Liver (tissue), 2 donors: ENCODE data around the gene SYMPK.

Experiments used
- TF ChIP-seq, protein P1 (sequence below): IDR thresholded peaks from 2 replicates; pipeline ENCODE4 v1.6.1; 2016; ENCODE audit warnings: antibody characterized with exemption
- TF ChIP-seq, protein P2 (sequence below): fragments of 150-350 bp; IDR thresholded peaks from 2 replicates; pipeline ENCODE4 v1.5.1; 2017; ENCODE audit warnings: improper control_type of control experiment, low read depth, low read length; ENCODE audit not compliant: missing input control
- TF ChIP-seq, protein P3 (sequence below): IDR thresholded peaks from 2 replicates; pipeline ENCODE4 v1.6.1; 2016; ENCODE audit warnings: antibody characterized with exemption, mild to moderate bottlenecking
- donor health status: healthy.

DNA sequence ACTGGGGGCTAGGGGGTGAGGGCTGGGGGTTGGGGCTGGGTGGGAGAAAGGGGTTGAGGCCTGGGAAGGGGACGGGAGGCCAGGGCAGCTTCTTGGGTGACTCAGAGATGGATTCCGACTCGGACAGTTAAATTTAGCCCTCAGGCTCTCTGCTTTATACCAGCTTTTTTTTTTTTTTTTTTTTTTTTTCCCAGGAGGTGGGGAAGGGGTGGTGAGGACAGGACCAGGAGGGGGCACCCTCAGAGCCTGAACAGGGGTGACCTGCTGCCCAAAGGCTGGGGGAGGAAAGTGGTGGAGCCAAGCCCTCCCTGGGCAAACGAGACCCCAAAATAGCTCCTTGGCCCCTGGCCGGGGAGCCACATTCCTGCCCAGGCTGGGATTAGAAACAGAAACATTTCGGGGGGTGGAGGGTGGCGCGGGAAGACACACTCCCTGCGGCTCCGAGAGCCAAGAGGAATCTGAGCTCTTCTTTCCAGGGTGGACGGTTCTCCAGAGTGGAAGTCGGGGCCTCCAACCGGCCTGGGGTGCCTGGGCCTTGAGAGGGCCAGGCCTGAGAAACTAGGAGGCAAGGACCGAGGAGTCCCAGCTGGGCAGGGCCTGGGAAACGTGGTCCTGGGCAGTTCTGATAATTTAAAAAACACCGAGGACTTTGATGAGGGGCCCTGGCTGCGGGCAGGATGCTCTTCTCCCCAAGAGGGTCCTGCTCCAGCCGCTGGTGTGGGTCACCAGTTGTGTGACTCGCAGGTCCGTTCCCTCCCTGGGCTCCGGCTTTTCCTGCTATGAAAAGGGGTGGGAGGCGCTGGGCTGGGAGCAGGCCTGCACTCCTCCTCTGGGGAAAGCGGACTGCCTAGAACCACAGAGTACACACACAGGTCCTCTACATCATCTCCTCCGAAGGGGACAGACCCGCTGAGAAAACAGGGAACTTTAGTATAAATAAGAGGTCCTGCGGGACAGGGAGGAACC lies 79.8 kb downstream of the SYMPK start:
- TF ChIP-seq, protein P1, sequence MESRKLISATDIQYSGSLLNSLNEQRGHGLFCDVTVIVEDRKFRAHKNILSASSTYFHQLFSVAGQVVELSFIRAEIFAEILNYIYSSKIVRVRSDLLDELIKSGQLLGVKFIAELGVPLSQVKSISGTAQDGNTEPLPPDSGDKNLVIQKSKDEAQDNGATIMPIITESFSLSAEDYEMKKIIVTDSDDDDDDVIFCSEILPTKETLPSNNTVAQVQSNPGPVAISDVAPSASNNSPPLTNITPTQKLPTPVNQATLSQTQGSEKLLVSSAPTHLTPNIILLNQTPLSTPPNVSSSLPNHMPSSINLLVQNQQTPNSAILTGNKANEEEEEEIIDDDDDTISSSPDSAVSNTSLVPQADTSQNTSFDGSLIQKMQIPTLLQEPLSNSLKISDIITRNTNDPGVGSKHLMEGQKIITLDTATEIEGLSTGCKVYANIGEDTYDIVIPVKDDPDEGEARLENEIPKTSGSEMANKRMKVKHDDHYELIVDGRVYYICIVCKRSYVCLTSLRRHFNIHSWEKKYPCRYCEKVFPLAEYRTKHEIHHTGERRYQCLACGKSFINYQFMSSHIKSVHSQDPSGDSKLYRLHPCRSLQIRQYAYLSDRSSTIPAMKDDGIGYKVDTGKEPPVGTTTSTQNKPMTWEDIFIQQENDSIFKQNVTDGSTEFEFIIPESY, result no peak
- TF ChIP-seq, protein P2, sequence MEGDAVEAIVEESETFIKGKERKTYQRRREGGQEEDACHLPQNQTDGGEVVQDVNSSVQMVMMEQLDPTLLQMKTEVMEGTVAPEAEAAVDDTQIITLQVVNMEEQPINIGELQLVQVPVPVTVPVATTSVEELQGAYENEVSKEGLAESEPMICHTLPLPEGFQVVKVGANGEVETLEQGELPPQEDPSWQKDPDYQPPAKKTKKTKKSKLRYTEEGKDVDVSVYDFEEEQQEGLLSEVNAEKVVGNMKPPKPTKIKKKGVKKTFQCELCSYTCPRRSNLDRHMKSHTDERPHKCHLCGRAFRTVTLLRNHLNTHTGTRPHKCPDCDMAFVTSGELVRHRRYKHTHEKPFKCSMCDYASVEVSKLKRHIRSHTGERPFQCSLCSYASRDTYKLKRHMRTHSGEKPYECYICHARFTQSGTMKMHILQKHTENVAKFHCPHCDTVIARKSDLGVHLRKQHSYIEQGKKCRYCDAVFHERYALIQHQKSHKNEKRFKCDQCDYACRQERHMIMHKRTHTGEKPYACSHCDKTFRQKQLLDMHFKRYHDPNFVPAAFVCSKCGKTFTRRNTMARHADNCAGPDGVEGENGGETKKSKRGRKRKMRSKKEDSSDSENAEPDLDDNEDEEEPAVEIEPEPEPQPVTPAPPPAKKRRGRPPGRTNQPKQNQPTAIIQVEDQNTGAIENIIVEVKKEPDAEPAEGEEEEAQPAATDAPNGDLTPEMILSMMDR, result no peak
- TF ChIP-seq, protein P3, sequence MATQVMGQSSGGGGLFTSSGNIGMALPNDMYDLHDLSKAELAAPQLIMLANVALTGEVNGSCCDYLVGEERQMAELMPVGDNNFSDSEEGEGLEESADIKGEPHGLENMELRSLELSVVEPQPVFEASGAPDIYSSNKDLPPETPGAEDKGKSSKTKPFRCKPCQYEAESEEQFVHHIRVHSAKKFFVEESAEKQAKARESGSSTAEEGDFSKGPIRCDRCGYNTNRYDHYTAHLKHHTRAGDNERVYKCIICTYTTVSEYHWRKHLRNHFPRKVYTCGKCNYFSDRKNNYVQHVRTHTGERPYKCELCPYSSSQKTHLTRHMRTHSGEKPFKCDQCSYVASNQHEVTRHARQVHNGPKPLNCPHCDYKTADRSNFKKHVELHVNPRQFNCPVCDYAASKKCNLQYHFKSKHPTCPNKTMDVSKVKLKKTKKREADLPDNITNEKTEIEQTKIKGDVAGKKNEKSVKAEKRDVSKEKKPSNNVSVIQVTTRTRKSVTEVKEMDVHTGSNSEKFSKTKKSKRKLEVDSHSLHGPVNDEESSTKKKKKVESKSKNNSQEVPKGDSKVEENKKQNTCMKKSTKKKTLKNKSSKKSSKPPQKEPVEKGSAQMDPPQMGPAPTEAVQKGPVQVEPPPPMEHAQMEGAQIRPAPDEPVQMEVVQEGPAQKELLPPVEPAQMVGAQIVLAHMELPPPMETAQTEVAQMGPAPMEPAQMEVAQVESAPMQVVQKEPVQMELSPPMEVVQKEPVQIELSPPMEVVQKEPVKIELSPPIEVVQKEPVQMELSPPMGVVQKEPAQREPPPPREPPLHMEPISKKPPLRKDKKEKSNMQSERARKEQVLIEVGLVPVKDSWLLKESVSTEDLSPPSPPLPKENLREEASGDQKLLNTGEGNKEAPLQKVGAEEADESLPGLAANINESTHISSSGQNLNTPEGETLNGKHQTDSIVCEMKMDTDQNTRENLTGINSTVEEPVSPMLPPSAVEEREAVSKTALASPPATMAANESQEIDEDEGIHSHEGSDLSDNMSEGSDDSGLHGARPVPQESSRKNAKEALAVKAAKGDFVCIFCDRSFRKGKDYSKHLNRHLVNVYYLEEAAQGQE, result no peak
